Activated CD8-positive, alpha-beta T cell treated with anti-CD3 and anti-CD28 coated beads, Interleukin-2, amount 10 ng/mL, durations not matched to agents 7 days and 5 days (primary cell): ENCODE measurements around the gene EPHA5. TPM values are rescaled to one million over a fixed set of nuclear protein-coding genes. Genes with fewer than 3 reads are reported as not detected.

Experiments
- ATAC-seq: fragments of 150-1000 bp; cut with Tn5 transposase; one replicate; pipeline ENCODE4 v1.10.0; 2021; ENCODE audit warnings: moderate library complexity
- CTCF ChIA-PET: fragments of 350-600 bp; sonication (Branson Sonifier 250); formaldehyde crosslinking; loops from one replicate; lab custom pipeline; 2021; ENCODE audit warnings: antibody characterized with exemption; lab: Charles Lee
- POLR2A ChIA-PET: fragments of 350-600 bp; sonication (Branson Sonifier 250); formaldehyde crosslinking; loops from one replicate; lab custom pipeline; 2021; ENCODE audit warnings: antibody characterized with exemption; lab: Charles Lee
- DNase-seq: peaks from one replicate; pipeline ENCODE4 v3.0.0-alpha.2; 2020
- H3K27ac Mint-ChIP-seq: one replicate; pipeline ENCODE4 v1.8.0; 2021; ENCODE audit warnings: mild to moderate bottlenecking, mixed read lengths
- H3K27me3 Mint-ChIP-seq: one replicate; pipeline ENCODE4 v1.8.0; 2021; ENCODE audit warnings: low read depth, mixed read lengths
- H3K36me3 Mint-ChIP-seq: one replicate; pipeline ENCODE4 v1.8.0; 2021; ENCODE audit warnings: low read depth, mixed read lengths
- H3K4me1 Mint-ChIP-seq: one replicate; pipeline ENCODE4 v1.8.0; 2021; ENCODE audit warnings: low read depth, mixed read lengths
- H3K4me3 Mint-ChIP-seq: one replicate; pipeline ENCODE4 v1.8.0; 2021; ENCODE audit warnings: mild to moderate bottlenecking, mixed read lengths
- H3K9me3 Mint-ChIP-seq: one replicate; pipeline ENCODE4 v1.8.0; 2022; ENCODE audit warnings: mixed read lengths; ENCODE audit not compliant: insufficient read depth
- total RNA-seq, 2 experiments: library from RNA; stranded (reverse); gene quantifications; one replicate each; pipeline ENCODE4 v1.2.3, GENCODE V29; 2021

The EPHA5 gene
- total RNA-seq, 2 experiments from 2014 or later, result not detected

GRCh38 chr4:65546882-65547416, 123.3 kb downstream of the EPHA5 start:
- H3K27ac Mint-ChIP-seq, result no peak overlapping the region
- H3K36me3 Mint-ChIP-seq, result no peaks in the 10 kb centered on the region
- ATAC-seq (no peak), DNase-seq (no peak)
- H3K4me1 Mint-ChIP-seq, result no peaks in the 10 kb centered on the region
- H3K4me3 Mint-ChIP-seq, result no peak overlapping the region
- CTCF ChIA-PET, result no interaction called here
- POLR2A ChIA-PET, result no interaction called here
- peaks cover 5% of the 10 kb centered on the region for H3K9me3 Mint-ChIP-seq
- no peaks in the 10 kb centered on the region for H3K27me3 Mint-ChIP-seq

GRCh38 chr4:65538571-65538970, 131.7 kb downstream of the EPHA5 start:
- Mint-ChIP-seq H3K27me3 (no peaks in the 10 kb centered on the region), H3K4me1 (no peaks in the 10 kb centered on the region), H3K36me3 (no peaks in the 10 kb centered on the region), H3K9me3 (peaks cover 5% of the 10 kb centered on the region), H3K4me3 (no peak overlapping the region), H3K27ac (no peak overlapping the region)
- ChIA-PET CTCF (no interaction called here), POLR2A (no interaction called here)
- no peak for DNase-seq
- ATAC-seq, result no peak

GRCh38 chr4:65535113-65535512, 135.2 kb downstream of the EPHA5 start:
- H3K36me3 Mint-ChIP-seq, result no peaks in the 10 kb centered on the region
- CTCF ChIA-PET, result no interaction called here
- H3K9me3 Mint-ChIP-seq, result peaks cover 5% of the 10 kb centered on the region
- ATAC-seq (no peak), DNase-seq (no peak)
- no peaks in the 10 kb centered on the region for H3K4me1 Mint-ChIP-seq
- POLR2A ChIA-PET, result no interaction called here
- H3K27ac Mint-ChIP-seq, result no peak overlapping the region
- no peak overlapping the region for H3K4me3 Mint-ChIP-seq
- H3K27me3 Mint-ChIP-seq, result no peaks in the 10 kb centered on the region

- Mint-ChIP-seq H3K27me3 (no peaks in the 10 kb centered on the region), H3K4me1 (no peaks in the 10 kb centered on the region), H3K9me3 (peaks cover 8% of the 10 kb centered on the region), H3K36me3 (no peaks in the 10 kb centered on the region), H3K27ac (no peak overlapping the region), H3K4me3 (no peak overlapping the region)
- CTCF ChIA-PET, result no interaction called here
- POLR2A ChIA-PET, result no interaction called here
- ATAC-seq (no peak), DNase-seq (no peak)
Observed at GRCh38 chr4:65521666-65522065, 148.6 kb downstream of the EPHA5 start.

GRCh38 chr4:65515646-65516045, 154.6 kb downstream of the EPHA5 start:
- no peaks in the 10 kb centered on the region for H3K4me1 Mint-ChIP-seq
- no peak for ATAC-seq
- H3K36me3 Mint-ChIP-seq, result no peaks in the 10 kb centered on the region
- POLR2A ChIA-PET, result no interaction called here
- no peak overlapping the region for H3K27ac Mint-ChIP-seq
- H3K27me3 Mint-ChIP-seq, result no peaks in the 10 kb centered on the region
- CTCF ChIA-PET, result no interaction called here
- peaks cover 14% of the 10 kb centered on the region for H3K9me3 Mint-ChIP-seq
- no peak for DNase-seq
- H3K4me3 Mint-ChIP-seq, result no peak overlapping the region

- H3K27ac Mint-ChIP-seq, result no peak overlapping the region
- CTCF ChIA-PET, result no interaction called here
Observed at GRCh38 chr4:65510976-65511375, 159.3 kb downstream of the EPHA5 start.

GRCh38 chr4:65508168-65508567, 162.1 kb downstream of the EPHA5 start:
- H3K4me3 Mint-ChIP-seq, result no peak overlapping the region
- no peak for ATAC-seq

More at GRCh38 chr4:65510976-65511375, 159.3 kb downstream of the EPHA5 start:
- DNase-seq, result no peak
- H3K36me3 Mint-ChIP-seq, result no peaks in the 10 kb centered on the region
- no peak overlapping the region for H3K4me3 Mint-ChIP-seq
- no peaks in the 10 kb centered on the region for H3K27me3 Mint-ChIP-seq
- POLR2A ChIA-PET, result no interaction called here
- peaks cover 6% of the 10 kb centered on the region for H3K9me3 Mint-ChIP-seq
- no peak for ATAC-seq
- H3K4me1 Mint-ChIP-seq, result no peaks in the 10 kb centered on the region

GRCh38 chr4:65502131-65502701, 168.1 kb downstream of the EPHA5 start:
- no peak overlapping the region for H3K27ac Mint-ChIP-seq
- DNase-seq (no peak), ATAC-seq (no peak)
- H3K4me1 Mint-ChIP-seq, result no peaks in the 10 kb centered on the region
- no peak overlapping the region for H3K4me3 Mint-ChIP-seq
- no peaks in the 10 kb centered on the region for H3K9me3 Mint-ChIP-seq
- no peaks in the 10 kb centered on the region for H3K27me3 Mint-ChIP-seq
- POLR2A ChIA-PET, result no interaction called here
- no peaks in the 10 kb centered on the region for H3K36me3 Mint-ChIP-seq
- CTCF ChIA-PET, result no interaction called here

More at GRCh38 chr4:65508168-65508567, 162.1 kb downstream of the EPHA5 start:
- no peaks in the 10 kb centered on the region for H3K27me3 Mint-ChIP-seq
- CTCF ChIA-PET, result no interaction called here
- POLR2A ChIA-PET, result no interaction called here
- no peak for DNase-seq
- no peak overlapping the region for H3K27ac Mint-ChIP-seq
- no peaks in the 10 kb centered on the region for H3K4me1 Mint-ChIP-seq
- no peaks in the 10 kb centered on the region for H3K36me3 Mint-ChIP-seq
- H3K9me3 Mint-ChIP-seq, result no peaks in the 10 kb centered on the region

- no peaks in the 10 kb centered on the region for H3K4me1 Mint-ChIP-seq
- ChIA-PET CTCF (no interaction called here), POLR2A (interaction anchor here (0.6 kb wide), 1 partner anchor 747 kb away, joined by 4 read pairs; no protein-coding TSS in a partner anchor)
- ATAC-seq, result no peak
- no peak overlapping the region for H3K27ac Mint-ChIP-seq
- H3K36me3 Mint-ChIP-seq, result no peaks in the 10 kb centered on the region
- no peak overlapping the region for H3K4me3 Mint-ChIP-seq
- H3K9me3 Mint-ChIP-seq, result no peaks in the 10 kb centered on the region
- H3K27me3 Mint-ChIP-seq, result no peaks in the 10 kb centered on the region
- DNase-seq, result no peak
Observed at GRCh38 chr4:65498606-65499005, 171.7 kb downstream of the EPHA5 start.

GRCh38 chr4:65495439-65495838, 174.8 kb downstream of the EPHA5 start:
- ATAC-seq (no peak), DNase-seq (no peak)
- H3K36me3 Mint-ChIP-seq, result no peaks in the 10 kb centered on the region
- no peaks in the 10 kb centered on the region for H3K4me1 Mint-ChIP-seq
- ChIA-PET POLR2A (no interaction called here), CTCF (no interaction called here)
- no peaks in the 10 kb centered on the region for H3K27me3 Mint-ChIP-seq
- no peak overlapping the region for H3K27ac Mint-ChIP-seq
- no peak overlapping the region for H3K4me3 Mint-ChIP-seq
- H3K9me3 Mint-ChIP-seq, result peaks cover 5% of the 10 kb centered on the region

GRCh38 chr4:65482410-65482809, 187.9 kb downstream of the EPHA5 start:
- CTCF ChIA-PET, result no interaction called here
- H3K27me3 Mint-ChIP-seq, result no peaks in the 10 kb centered on the region
- H3K4me1 Mint-ChIP-seq, result no peaks in the 10 kb centered on the region
- H3K9me3 Mint-ChIP-seq, result peaks cover 12% of the 10 kb centered on the region
- ATAC-seq (no peak), DNase-seq (no peak)
- POLR2A ChIA-PET, result no interaction called here
- H3K4me3 Mint-ChIP-seq, result no peak overlapping the region
- H3K36me3 Mint-ChIP-seq, result no peaks in the 10 kb centered on the region
- no peak overlapping the region for H3K27ac Mint-ChIP-seq

GRCh38 chr4:65472531-65472930, 197.8 kb downstream of the EPHA5 start:
- no peak overlapping the region for H3K4me3 Mint-ChIP-seq
- H3K4me1 Mint-ChIP-seq, result no peaks in the 10 kb centered on the region
- no peaks in the 10 kb centered on the region for H3K36me3 Mint-ChIP-seq
- H3K27me3 Mint-ChIP-seq, result no peaks in the 10 kb centered on the region
- POLR2A ChIA-PET, result no interaction called here
- peaks cover 5% of the 10 kb centered on the region for H3K9me3 Mint-ChIP-seq
- no peak for DNase-seq
- CTCF ChIA-PET, result no interaction called here
- H3K27ac Mint-ChIP-seq, result no peak overlapping the region
- no peak for ATAC-seq
